HEK293 (cell line): ENCODE results near the gene BSCL2.

Experiments used
- REST ChIP-seq: fragments of 450-650 bp; formaldehyde crosslinking; IDR thresholded peaks from 2 replicates; pipeline ENCODE4 v1.5.1; 2016; ENCODE audit warnings: missing biosample characterization, missing genetic modification characterization
- SP3 ChIP-seq: fragments of 450-650 bp; formaldehyde crosslinking; IDR thresholded peaks from 2 replicates; pipeline ENCODE4 v1.5.1; 2016; ENCODE audit warnings: missing biosample characterization, missing genetic modification characterization
- YY1 ChIP-seq: fragments of 450-650 bp; formaldehyde crosslinking; IDR thresholded peaks from 2 replicates; pipeline ENCODE4 v1.5.1; 2018; ENCODE audit warnings: missing biosample characterization, missing genetic modification characterization
- YY2 ChIP-seq: fragments of 450-650 bp; formaldehyde crosslinking; IDR thresholded peaks from 2 replicates; pipeline ENCODE4 v1.5.1; 2016; ENCODE audit warnings: missing biosample characterization, missing genetic modification characterization
- ZBTB17 ChIP-seq: fragments of 450-650 bp; formaldehyde crosslinking; IDR thresholded peaks from 2 replicates; pipeline ENCODE4 v1.5.1; 2016; ENCODE audit warnings: missing biosample characterization, missing genetic modification characterization
- ZBTB20 ChIP-seq: fragments of 450-650 bp; formaldehyde crosslinking; IDR thresholded peaks from 2 replicates; pipeline ENCODE4 v1.5.1; 2016; ENCODE audit warnings: missing biosample characterization, missing genetic modification characterization
- ZBTB8A ChIP-seq: fragments of 450-650 bp; formaldehyde crosslinking; IDR thresholded peaks from 2 replicates; pipeline ENCODE4 v1.5.1; 2016; ENCODE audit warnings: missing biosample characterization, missing genetic modification characterization
- ZFHX2 ChIP-seq: fragments of 450-650 bp; formaldehyde crosslinking; conservative IDR thresholded peaks from 2 replicates; pipeline ENCODE4 v1.5.1; 2016; ENCODE audit warnings: missing biosample characterization, missing genetic modification characterization
- ZIC2 ChIP-seq: fragments of 450-650 bp; formaldehyde crosslinking; IDR thresholded peaks from 2 replicates; pipeline ENCODE4 v1.5.1; 2016; ENCODE audit warnings: missing biosample characterization, missing genetic modification characterization
- ZNF335 ChIP-seq: fragments of 450-650 bp; formaldehyde crosslinking; conservative IDR thresholded peaks from 2 replicates; pipeline ENCODE4 v1.5.1; 2016; ENCODE audit warnings: missing biosample characterization, missing genetic modification characterization
- ZNF341 ChIP-seq: fragments of 450-650 bp; formaldehyde crosslinking; IDR thresholded peaks from 2 replicates; pipeline ENCODE4; 2016; ENCODE audit warnings: low read depth, missing biosample characterization, missing genetic modification characterization
- ZNF362 ChIP-seq: fragments of 450-650 bp; formaldehyde crosslinking; IDR thresholded peaks from 2 replicates; pipeline ENCODE4 v1.5.1; 2016; ENCODE audit warnings: missing biosample characterization, missing genetic modification characterization
- ZNF37A ChIP-seq: fragments of 450-650 bp; IDR thresholded peaks from 2 replicates; pipeline ENCODE4 v1.5.1; 2018; ENCODE audit warnings: missing biosample characterization, missing genetic modification characterization
- ZNF76 ChIP-seq: fragments of 450-650 bp; formaldehyde crosslinking; IDR thresholded peaks from 2 replicates; pipeline ENCODE4; 2016; ENCODE audit warnings: low read depth, missing biosample characterization, missing genetic modification characterization, borderline replicate concordance
- ZNF837 ChIP-seq: fragments of 450-650 bp; formaldehyde crosslinking; IDR thresholded peaks from 2 replicates; pipeline ENCODE4 v1.5.1; 2016; ENCODE audit warnings: missing biosample characterization, missing genetic modification characterization
- ZXDB ChIP-seq: fragments of 450-650 bp; formaldehyde crosslinking; IDR thresholded peaks from 2 replicates; pipeline ENCODE4 v1.5.1; 2016; ENCODE audit warnings: missing biosample characterization, missing genetic modification characterization
- TF ChIP-seq, protein P1 (sequence below): fragments of 450-650 bp; IDR thresholded peaks from 2 replicates; pipeline ENCODE4 v1.5.1; 2018; ENCODE audit warnings: missing biosample characterization, mild to moderate bottlenecking, missing genetic modification characterization
- TF ChIP-seq, protein P2 (sequence below): fragments of 450-650 bp; formaldehyde crosslinking; IDR thresholded peaks from 2 replicates; pipeline ENCODE4 v1.5.1; 2017; ENCODE audit warnings: missing biosample characterization, missing genetic modification characterization
- TF ChIP-seq, protein P3 (sequence below): fragments of 450-650 bp; formaldehyde crosslinking; IDR thresholded peaks from 2 replicates; pipeline ENCODE4 v1.5.1; 2016; ENCODE audit warnings: missing biosample characterization, missing genetic modification characterization
- TF ChIP-seq, protein P4 (sequence below): fragments of 450-650 bp; formaldehyde crosslinking; IDR thresholded peaks from 2 replicates; pipeline ENCODE4 v1.5.1; 2016; ENCODE audit warnings: missing biosample characterization, missing genetic modification characterization
- TF ChIP-seq, protein P5 (sequence below): fragments of 450-650 bp; formaldehyde crosslinking; conservative IDR thresholded peaks from 2 replicates; pipeline ENCODE4 v1.5.1; 2016; ENCODE audit warnings: low read depth, missing biosample characterization, missing genetic modification characterization

BSCL2 gene

DNA sequence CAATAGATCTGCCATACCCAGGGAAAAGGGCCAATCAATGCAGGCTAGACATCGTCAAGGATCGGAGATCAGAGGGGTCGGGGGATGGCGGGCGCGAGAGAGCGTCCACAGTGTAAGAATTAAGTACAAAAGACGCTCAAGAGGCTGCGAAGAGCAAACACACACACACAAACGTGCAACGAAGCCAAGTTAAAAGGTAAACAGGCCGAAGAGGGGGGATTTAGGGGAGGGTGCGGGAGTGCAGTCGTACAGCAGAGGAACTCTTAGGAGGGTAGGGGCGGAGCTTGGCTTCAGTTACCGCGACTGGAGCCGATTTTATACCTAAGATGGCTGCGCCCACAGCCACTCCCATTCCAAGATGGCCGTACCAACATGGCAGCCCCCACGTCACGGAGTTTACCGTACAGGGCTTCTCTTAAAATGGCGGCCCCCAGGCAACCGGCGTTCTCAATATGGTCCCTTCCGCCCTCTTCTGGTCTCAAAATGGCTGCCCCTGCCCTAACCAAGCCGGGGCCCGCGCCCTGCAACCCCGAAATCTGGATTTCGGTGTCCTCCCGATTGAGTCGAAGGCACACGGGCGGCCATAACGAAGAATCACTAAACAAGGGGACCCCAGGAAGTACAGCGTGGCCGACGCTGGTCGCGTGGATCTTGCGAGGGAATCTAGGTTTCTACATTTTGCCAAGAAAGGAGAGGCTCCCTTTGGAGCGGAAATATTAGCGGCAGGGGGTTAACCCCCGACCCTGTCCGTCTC is 2.2 kb upstream of the BSCL2 start (continued):
- TF ChIP-seq, protein P1, sequence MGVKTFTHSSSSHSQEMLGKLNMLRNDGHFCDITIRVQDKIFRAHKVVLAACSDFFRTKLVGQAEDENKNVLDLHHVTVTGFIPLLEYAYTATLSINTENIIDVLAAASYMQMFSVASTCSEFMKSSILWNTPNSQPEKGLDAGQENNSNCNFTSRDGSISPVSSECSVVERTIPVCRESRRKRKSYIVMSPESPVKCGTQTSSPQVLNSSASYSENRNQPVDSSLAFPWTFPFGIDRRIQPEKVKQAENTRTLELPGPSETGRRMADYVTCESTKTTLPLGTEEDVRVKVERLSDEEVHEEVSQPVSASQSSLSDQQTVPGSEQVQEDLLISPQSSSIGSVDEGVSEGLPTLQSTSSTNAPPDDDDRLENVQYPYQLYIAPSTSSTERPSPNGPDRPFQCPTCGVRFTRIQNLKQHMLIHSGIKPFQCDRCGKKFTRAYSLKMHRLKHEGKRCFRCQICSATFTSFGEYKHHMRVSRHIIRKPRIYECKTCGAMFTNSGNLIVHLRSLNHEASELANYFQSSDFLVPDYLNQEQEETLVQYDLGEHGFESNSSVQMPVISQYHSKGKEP (tag by site-specific recombination) = no peak
- TF ChIP-seq, protein P2, sequence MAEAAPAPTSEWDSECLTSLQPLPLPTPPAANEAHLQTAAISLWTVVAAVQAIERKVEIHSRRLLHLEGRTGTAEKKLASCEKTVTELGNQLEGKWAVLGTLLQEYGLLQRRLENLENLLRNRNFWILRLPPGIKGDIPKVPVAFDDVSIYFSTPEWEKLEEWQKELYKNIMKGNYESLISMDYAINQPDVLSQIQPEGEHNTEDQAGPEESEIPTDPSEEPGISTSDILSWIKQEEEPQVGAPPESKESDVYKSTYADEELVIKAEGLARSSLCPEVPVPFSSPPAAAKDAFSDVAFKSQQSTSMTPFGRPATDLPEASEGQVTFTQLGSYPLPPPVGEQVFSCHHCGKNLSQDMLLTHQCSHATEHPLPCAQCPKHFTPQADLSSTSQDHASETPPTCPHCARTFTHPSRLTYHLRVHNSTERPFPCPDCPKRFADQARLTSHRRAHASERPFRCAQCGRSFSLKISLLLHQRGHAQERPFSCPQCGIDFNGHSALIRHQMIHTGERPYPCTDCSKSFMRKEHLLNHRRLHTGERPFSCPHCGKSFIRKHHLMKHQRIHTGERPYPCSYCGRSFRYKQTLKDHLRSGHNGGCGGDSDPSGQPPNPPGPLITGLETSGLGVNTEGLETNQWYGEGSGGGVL (tag by site-specific recombination) = peak; percentile 93
- TF ChIP-seq ZBTB17 (tag by site-specific recombination) (peak; percentile 62; the same call in 1 of the 2 replicates), YY2 (tag by site-specific recombination) (peak; percentile 98), ZNF335 (tag by site-specific recombination) (peak; percentile 41; the same call in 1 of the 2 replicates), YY1 (tag by site-specific recombination) (peak; percentile 97), ZNF76 (tag by site-specific recombination) (0 out of 2 replicates have a peak, but pooled peaks have one; percentile 25), ZNF837 (tag by site-specific recombination) (no peak), ZBTB20 (tag by site-specific recombination) (peak; percentile 100), ZNF37A (tag by site-specific recombination) (no peak), ZBTB8A (tag by site-specific recombination) (peak; percentile 73), SP3 (tag by site-specific recombination) (peak; percentile 71), ZXDB (tag by site-specific recombination) (peak; percentile 41; the same call in 1 of the 2 replicates), ZNF341 (tag by site-specific recombination) (peak; percentile 49; the same call in 1 of the 2 replicates), ZIC2 (tag by site-specific recombination) (peak; percentile 11; the same call in 1 of the 2 replicates), REST (tag by site-specific recombination) (no peak), ZFHX2 (tag by site-specific recombination) (no peak), ZNF362 (tag by site-specific recombination) (no peak)
- TF ChIP-seq, protein P3, sequence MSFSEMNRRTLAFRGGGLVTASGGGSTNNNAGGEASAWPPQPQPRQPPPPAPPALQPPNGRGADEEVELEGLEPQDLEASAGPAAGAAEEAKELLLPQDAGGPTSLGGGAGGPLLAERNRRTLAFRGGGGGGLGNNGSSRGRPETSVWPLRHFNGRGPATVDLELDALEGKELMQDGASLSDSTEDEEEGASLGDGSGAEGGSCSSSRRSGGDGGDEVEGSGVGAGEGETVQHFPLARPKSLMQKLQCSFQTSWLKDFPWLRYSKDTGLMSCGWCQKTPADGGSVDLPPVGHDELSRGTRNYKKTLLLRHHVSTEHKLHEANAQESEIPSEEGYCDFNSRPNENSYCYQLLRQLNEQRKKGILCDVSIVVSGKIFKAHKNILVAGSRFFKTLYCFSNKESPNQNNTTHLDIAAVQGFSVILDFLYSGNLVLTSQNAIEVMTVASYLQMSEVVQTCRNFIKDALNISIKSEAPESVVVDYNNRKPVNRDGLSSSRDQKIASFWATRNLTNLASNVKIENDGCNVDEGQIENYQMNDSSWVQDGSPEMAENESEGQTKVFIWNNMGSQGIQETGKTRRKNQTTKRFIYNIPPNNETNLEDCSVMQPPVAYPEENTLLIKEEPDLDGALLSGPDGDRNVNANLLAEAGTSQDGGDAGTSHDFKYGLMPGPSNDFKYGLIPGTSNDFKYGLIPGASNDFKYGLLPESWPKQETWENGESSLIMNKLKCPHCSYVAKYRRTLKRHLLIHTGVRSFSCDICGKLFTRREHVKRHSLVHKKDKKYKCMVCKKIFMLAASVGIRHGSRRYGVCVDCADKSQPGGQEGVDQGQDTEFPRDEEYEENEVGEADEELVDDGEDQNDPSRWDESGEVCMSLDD (tag by site-specific recombination) = peak; percentile 49
- TF ChIP-seq, protein P4, sequence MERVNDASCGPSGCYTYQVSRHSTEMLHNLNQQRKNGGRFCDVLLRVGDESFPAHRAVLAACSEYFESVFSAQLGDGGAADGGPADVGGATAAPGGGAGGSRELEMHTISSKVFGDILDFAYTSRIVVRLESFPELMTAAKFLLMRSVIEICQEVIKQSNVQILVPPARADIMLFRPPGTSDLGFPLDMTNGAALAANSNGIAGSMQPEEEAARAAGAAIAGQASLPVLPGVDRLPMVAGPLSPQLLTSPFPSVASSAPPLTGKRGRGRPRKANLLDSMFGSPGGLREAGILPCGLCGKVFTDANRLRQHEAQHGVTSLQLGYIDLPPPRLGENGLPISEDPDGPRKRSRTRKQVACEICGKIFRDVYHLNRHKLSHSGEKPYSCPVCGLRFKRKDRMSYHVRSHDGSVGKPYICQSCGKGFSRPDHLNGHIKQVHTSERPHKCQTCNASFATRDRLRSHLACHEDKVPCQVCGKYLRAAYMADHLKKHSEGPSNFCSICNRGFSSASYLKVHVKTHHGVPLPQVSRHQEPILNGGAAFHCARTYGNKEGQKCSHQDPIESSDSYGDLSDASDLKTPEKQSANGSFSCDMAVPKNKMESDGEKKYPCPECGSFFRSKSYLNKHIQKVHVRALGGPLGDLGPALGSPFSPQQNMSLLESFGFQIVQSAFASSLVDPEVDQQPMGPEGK = peak; percentile 43; the same call in 1 of the 2 replicates
- TF ChIP-seq, protein P5, sequence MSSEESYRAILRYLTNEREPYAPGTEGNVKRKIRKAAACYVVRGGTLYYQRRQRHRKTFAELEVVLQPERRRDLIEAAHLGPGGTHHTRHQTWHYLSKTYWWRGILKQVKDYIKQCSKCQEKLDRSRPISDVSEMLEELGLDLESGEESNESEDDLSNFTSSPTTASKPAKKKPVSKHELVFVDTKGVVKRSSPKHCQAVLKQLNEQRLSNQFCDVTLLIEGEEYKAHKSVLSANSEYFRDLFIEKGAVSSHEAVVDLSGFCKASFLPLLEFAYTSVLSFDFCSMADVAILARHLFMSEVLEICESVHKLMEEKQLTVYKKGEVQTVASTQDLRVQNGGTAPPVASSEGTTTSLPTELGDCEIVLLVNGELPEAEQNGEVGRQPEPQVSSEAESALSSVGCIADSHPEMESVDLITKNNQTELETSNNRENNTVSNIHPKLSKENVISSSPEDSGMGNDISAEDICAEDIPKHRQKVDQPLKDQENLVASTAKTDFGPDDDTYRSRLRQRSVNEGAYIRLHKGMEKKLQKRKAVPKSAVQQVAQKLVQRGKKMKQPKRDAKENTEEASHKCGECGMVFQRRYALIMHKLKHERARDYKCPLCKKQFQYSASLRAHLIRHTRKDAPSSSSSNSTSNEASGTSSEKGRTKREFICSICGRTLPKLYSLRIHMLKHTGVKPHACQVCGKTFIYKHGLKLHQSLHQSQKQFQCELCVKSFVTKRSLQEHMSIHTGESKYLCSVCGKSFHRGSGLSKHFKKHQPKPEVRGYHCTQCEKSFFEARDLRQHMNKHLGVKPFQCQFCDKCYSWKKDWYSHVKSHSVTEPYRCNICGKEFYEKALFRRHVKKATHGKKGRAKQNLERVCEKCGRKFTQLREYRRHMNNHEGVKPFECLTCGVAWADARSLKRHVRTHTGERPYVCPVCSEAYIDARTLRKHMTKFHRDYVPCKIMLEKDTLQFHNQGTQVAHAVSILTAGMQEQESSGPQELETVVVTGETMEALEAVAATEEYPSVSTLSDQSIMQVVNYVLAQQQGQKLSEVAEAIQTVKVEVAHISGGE = peak; percentile 91
